Cardiac fibroblast (primary cell): ENCODE data around the gene TGM2.

Experiments used
- DNase-seq, 2 donors: peaks; one replicate each; pipeline versions ENCODE4 v3.0.0 to v3.0.0-alpha.2; 2010; ENCODE audit warnings: low read depth in 2 of 2
- H3K4me3 ChIP-seq, 2 donors: replicated peaks in 1 of 2; 1 replicate in 1 of 2; 2 replicates in 1 of 2; pipeline ENCODE4 v1.5.1; 2011; ENCODE audit warnings: low read depth in 2 of 2, low read length in 2 of 2, mild to moderate bottlenecking in 2 of 2, moderate library complexity in 1 of 2
- TF ChIP-seq, protein P1 (sequence below): IDR thresholded peaks from one replicate; pipeline ENCODE4 v1.5.1; 2011; ENCODE audit warnings: low read depth, mild to moderate bottlenecking, low read length, inconsistent platforms

The TGM2 gene

DNA sequence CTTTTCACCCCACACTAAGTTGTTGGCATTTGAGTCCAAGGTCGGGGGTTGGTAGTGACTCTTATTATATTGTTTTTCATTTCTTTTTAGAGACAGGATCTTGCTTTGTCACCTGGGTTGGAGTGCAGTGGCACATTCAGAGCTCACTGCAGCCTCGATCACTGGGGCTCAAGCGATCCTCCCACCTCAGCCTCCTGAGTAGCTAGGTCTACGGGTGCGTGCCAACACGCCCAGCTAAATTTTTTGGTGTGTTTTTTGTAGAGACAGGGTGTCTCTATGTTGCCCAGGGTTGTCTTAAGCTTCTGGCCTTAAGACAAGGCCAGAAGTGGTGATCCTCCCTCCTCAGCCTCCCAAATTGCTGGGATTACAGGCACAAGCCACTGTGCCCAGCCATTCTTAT is 25.1 kb upstream of the TGM2 start:
- TF ChIP-seq, protein P1, sequence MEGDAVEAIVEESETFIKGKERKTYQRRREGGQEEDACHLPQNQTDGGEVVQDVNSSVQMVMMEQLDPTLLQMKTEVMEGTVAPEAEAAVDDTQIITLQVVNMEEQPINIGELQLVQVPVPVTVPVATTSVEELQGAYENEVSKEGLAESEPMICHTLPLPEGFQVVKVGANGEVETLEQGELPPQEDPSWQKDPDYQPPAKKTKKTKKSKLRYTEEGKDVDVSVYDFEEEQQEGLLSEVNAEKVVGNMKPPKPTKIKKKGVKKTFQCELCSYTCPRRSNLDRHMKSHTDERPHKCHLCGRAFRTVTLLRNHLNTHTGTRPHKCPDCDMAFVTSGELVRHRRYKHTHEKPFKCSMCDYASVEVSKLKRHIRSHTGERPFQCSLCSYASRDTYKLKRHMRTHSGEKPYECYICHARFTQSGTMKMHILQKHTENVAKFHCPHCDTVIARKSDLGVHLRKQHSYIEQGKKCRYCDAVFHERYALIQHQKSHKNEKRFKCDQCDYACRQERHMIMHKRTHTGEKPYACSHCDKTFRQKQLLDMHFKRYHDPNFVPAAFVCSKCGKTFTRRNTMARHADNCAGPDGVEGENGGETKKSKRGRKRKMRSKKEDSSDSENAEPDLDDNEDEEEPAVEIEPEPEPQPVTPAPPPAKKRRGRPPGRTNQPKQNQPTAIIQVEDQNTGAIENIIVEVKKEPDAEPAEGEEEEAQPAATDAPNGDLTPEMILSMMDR: no peak
- DNase-seq: no peak
- H3K4me3 ChIP-seq: no peak overlapping the region

DNA sequence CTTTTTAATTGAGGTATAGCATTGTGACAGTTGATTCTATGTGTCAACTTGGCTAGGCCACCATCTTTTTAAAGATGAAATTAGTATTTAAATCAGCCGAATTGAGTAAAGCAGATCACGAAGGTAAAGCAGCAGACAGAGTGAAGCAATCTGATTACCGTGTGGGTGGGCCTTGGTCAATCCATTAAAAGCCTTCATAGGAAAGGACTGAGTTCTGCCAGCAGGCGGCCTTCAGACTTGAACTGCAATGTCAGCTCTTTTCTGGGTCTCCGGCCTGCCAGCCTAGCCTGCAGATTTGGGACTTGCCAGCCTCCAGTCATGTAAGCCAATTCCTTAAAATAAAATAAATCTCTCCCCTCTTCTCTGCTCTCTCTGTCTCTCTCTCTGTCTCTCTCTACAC is 22.4 kb upstream of the TGM2 start:
- peak in 1 of 2 donors; percentile 21 for DNase-seq
- TF ChIP-seq, protein P1: no peak
- H3K4me3 ChIP-seq: no peak overlapping the region

DNA sequence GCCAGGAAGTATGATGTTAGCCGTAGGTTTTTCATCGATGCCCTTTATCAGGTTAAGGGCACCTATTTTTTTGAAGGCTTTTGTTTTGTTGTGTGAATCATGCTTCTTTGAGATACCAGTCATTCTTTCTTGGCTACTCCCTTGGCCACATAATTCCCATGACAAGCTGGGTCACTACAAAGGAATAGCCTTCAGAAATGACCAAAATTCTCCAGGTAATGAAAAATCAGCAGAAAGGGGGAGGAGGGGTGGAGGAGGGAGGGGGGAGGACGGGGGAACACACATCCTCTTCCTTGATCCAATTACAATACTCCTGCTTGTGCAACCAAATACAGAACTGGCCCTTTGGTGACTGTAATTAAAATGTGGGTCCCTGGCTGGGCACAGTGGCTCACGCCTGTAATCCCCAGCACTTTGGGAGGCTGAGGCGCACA is 21.7 kb upstream of the TGM2 start:
- TF ChIP-seq, protein P1: no peak
- no peak overlapping the region for H3K4me3 ChIP-seq
- peak in 1 of 2 donors; percentile 71 for DNase-seq

DNA sequence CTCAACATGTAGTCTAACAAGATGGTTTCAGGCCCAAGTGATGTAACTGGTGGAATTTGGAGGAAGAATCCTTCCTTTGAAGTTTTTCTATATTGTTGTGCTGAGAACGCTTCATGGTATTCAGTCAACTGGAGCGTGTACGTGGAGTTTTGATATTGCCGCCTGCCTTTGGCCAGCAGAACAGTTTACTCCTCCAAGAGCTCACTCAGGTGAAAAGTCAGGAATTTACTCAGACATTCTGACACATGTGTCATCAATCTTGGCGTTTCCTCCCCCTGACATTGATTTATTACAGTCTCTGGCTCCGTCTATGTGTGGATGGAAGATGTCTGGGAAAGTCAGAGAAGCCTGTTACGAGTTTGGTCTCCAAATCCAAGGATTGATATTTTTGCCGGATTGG is 19.0 kb upstream of the TGM2 start:
- H3K4me3 ChIP-seq: no peak overlapping the region
- no peak for DNase-seq
- TF ChIP-seq, protein P1: no peak

DNA sequence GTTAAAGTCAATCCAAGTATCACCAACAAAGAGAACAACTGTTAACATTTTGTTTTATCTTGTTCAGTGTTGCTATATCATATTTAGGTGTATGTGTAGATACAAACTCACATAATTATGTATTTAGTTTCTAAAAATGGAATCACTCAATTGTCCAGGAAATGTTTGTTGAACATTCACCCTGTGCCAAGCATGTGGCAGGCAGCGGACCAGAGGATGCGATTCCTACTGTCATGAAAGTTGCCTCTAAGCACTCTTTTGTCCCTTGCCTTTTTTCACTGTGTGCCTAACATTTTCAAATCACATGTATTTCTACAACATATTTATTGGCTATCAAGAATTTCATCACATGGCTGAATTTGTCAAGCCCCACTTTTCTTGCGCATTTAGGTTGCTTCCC is 16.9 kb upstream of the TGM2 start:
- TF ChIP-seq, protein P1: no peak
- no peak for DNase-seq
- H3K4me3 ChIP-seq: no peak overlapping the region

DNA sequence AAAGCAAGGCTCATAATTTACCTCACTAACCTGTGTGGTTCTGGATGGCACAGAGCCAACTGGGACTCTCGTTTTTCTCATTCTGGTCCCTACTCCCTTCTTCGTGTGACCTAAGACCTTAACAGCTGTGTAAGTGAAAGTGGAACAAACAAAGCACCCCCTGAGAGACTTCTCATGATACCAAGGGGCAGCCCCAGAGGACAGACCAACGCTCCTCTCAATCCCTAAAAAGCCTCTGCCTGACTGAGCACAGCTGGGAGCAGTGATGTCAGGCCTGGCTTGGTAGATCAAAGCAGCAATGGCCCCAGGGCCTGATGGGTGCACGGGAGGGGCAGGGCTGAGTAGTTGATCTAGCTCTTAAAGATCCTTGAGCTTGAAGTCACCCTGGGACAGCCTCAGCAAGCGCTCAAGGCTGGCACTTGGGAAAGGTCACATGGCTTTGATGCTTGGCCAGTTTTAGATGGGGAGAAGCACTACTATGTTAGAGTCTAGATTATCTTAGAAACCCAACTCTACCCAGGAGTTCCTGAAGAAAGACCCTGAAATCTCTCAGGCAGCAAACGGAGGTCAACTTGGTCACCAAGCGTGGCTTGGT is 16.2 kb upstream of the TGM2 start:
- TF ChIP-seq, protein P1: no peak
- DNase-seq: no peak
- H3K4me3 ChIP-seq: no peak overlapping the region

DNA sequence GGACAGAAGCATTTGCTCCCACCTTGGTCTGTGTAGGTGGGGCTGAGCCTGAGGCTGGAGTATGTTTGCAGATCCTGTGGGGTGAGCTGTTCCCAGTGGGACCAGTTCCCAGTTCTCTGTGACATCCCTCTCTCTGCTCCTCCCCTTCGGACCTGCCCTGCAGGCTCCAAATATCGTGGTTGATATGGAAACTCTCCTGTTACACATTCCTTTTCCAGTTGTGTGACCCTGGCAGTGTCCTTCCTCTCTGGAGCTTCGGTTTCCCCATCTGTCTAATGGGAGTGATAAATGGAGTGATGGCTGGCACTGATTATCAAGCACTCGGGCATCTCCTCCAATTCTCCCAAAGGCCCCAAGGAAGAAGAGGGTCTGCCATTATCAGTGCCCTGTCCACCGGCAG is 15.7 kb upstream of the TGM2 start:
- no peak for DNase-seq
- TF ChIP-seq, protein P1: no peak
- no peak overlapping the region for H3K4me3 ChIP-seq
